ENCODE measurements around the gene CCDC167.

DNA sequence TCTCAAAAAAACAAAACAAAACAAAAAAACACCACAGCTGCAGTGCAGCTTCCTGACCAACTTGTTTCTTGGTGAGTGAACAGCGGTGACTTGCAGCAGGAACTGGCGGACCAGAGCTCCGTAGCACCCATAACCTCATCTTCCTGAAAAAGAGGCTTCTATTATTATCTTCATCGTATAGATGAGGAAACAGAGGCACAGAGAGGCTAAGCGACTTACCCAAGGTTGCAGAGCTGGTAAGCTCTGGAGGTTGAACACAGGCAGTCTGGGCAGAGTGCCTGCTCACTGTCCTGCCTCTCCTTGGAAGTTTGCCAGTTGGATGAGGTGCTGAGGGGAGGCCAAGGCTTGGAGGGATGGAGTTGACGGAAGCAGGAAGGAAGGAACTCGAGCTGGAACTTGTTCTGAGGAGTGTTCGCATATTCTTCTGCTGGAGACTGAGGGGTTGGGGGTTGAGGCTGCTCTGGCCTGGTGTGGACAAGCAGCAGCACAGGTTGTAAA is 47.9 kb upstream of the CCDC167 start:
- TF ChIP-seq, protein P1, sequence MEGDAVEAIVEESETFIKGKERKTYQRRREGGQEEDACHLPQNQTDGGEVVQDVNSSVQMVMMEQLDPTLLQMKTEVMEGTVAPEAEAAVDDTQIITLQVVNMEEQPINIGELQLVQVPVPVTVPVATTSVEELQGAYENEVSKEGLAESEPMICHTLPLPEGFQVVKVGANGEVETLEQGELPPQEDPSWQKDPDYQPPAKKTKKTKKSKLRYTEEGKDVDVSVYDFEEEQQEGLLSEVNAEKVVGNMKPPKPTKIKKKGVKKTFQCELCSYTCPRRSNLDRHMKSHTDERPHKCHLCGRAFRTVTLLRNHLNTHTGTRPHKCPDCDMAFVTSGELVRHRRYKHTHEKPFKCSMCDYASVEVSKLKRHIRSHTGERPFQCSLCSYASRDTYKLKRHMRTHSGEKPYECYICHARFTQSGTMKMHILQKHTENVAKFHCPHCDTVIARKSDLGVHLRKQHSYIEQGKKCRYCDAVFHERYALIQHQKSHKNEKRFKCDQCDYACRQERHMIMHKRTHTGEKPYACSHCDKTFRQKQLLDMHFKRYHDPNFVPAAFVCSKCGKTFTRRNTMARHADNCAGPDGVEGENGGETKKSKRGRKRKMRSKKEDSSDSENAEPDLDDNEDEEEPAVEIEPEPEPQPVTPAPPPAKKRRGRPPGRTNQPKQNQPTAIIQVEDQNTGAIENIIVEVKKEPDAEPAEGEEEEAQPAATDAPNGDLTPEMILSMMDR (IDR thresholded peaks at IDR 0.05), result no peak
- TF ChIP-seq EZH2 (IDR thresholded peaks at IDR 0.05; ENCODE audit: borderline replicate concordance, insufficient read depth, low read depth, low read length, poor library complexity, severe bottlenecking), result no peak

Measured in B cell (primary cell).